Measurements from ENCODE around the gene PRKCE.
A peak's percentile ranks its signal among the peaks of the same experiment; 100 is the strongest.
"Not testable (repeated sequence)": the region's sequence is repeated elsewhere in the genome, so short reads cannot be mapped to it uniquely, and the experiment has no call there.

PRKCE gene

GRCh38 chr2:46207591-46207990 is 556.1 kb downstream of the PRKCE start:
- Histone ChIP-seq H3K9me3 (ENCODE audit: control insufficient read depth, insufficient read depth, low read length) (peaks cover 5% of the 10 kb centered on the region), H3K9ac (ENCODE audit: low read depth, low read length) (no peak overlapping the region), H3K4me1 (ENCODE audit: insufficient read depth, low read length) (peaks cover 4% of the 10 kb centered on the region), H3K36me3 (ENCODE audit: insufficient read depth, low read length) (no peaks in the 10 kb centered on the region)

- Histone ChIP-seq H3K9me3 (ENCODE audit: control insufficient read depth, insufficient read depth, low read length) (peaks cover 5% of the 10 kb centered on the region), H3K9ac (ENCODE audit: low read depth, low read length) (no peak overlapping the region), H3K4me1 (ENCODE audit: insufficient read depth, low read length) (peaks cover 4% of the 10 kb centered on the region), H3K36me3 (ENCODE audit: insufficient read depth, low read length) (no peaks in the 10 kb centered on the region)
Observed at GRCh38 chr2:46208766-46209165, 557.3 kb downstream of the PRKCE start.

GRCh38 chr2:46210063-46210462 is 558.6 kb downstream of the PRKCE start:
- Histone ChIP-seq H3K9me3 (ENCODE audit: control insufficient read depth, insufficient read depth, low read length) (peaks cover 5% of the 10 kb centered on the region), H3K4me1 (ENCODE audit: insufficient read depth, low read length) (peaks cover 4% of the 10 kb centered on the region), H3K36me3 (ENCODE audit: insufficient read depth, low read length) (no peaks in the 10 kb centered on the region), H3K9ac (ENCODE audit: low read depth, low read length) (no peak overlapping the region)

GRCh38 chr2:46211461-46211860 is 560.0 kb downstream of the PRKCE start:
- Histone ChIP-seq H3K9me3 (ENCODE audit: control insufficient read depth, insufficient read depth, low read length) (peaks cover 5% of the 10 kb centered on the region), H3K9ac (ENCODE audit: low read depth, low read length) (no peak overlapping the region), H3K4me1 (ENCODE audit: insufficient read depth, low read length) (no peaks in the 10 kb centered on the region), H3K36me3 (ENCODE audit: insufficient read depth, low read length) (no peaks in the 10 kb centered on the region)

GRCh38 chr2:46213906-46214305 is 562.4 kb downstream of the PRKCE start:
- Histone ChIP-seq H3K9ac (ENCODE audit: low read depth, low read length) (no peak overlapping the region), H3K4me1 (ENCODE audit: insufficient read depth, low read length) (no peaks in the 10 kb centered on the region), H3K9me3 (ENCODE audit: control insufficient read depth, insufficient read depth, low read length) (no peaks in the 10 kb centered on the region; the same call in 1 of the 2 replicates), H3K36me3 (ENCODE audit: insufficient read depth, low read length) (no peaks in the 10 kb centered on the region)

- no peaks in the 10 kb centered on the region; the same call in 1 of the 2 replicates for H3K9me3 ChIP-seq (ENCODE audit: control insufficient read depth, insufficient read depth, low read length)
- H3K9ac ChIP-seq (ENCODE audit: low read depth, low read length) = no peak overlapping the region
- no peaks in the 10 kb centered on the region for H3K4me1 ChIP-seq (ENCODE audit: insufficient read depth, low read length)
- no peaks in the 10 kb centered on the region for H3K36me3 ChIP-seq (ENCODE audit: insufficient read depth, low read length)
Observed at GRCh38 chr2:46216213-46216612, 564.7 kb downstream of the PRKCE start.

GRCh38 chr2:46223514-46223913 is 572.0 kb downstream of the PRKCE start:
- not testable (repeated sequence) for H3K9me3 ChIP-seq (ENCODE audit: control insufficient read depth, insufficient read depth, low read length); H3K4me1 ChIP-seq (ENCODE audit: insufficient read depth, low read length)

GRCh38 chr2:46225150-46225625 is 573.7 kb downstream of the PRKCE start:
- H3K9ac ChIP-seq (ENCODE audit: low read depth, low read length) = no peak overlapping the region
- H3K9me3 ChIP-seq (ENCODE audit: control insufficient read depth, insufficient read depth, low read length) = no peaks in the 10 kb centered on the region
- H3K36me3 ChIP-seq (ENCODE audit: insufficient read depth, low read length) = no peaks in the 10 kb centered on the region
- peaks cover 13% of the 10 kb centered on the region for H3K4me1 ChIP-seq (ENCODE audit: insufficient read depth, low read length)

More at GRCh38 chr2:46223514-46223913, 572.0 kb downstream of the PRKCE start:
- H3K36me3 ChIP-seq (ENCODE audit: insufficient read depth, low read length); H3K9ac ChIP-seq (ENCODE audit: low read depth, low read length): not testable (repeated sequence)

- Histone ChIP-seq H3K9ac (ENCODE audit: low read depth, low read length) (no peak overlapping the region), H3K36me3 (ENCODE audit: insufficient read depth, low read length) (no peaks in the 10 kb centered on the region), H3K9me3 (ENCODE audit: control insufficient read depth, insufficient read depth, low read length) (no peaks in the 10 kb centered on the region), H3K4me1 (ENCODE audit: insufficient read depth, low read length) (peaks cover 18% of the 10 kb centered on the region)
Observed at GRCh38 chr2:46225730-46226129, 574.3 kb downstream of the PRKCE start.

GRCh38 chr2:46226620-46227019 is 575.1 kb downstream of the PRKCE start:
- Histone ChIP-seq H3K9ac (ENCODE audit: low read depth, low read length) (no peak overlapping the region), H3K4me1 (ENCODE audit: insufficient read depth, low read length) (peaks cover 22% of the 10 kb centered on the region), H3K9me3 (ENCODE audit: control insufficient read depth, insufficient read depth, low read length) (no peaks in the 10 kb centered on the region), H3K36me3 (ENCODE audit: insufficient read depth, low read length) (no peaks in the 10 kb centered on the region)

GRCh38 chr2:46227022-46227421 is 575.5 kb downstream of the PRKCE start:
- no peak overlapping the region for H3K9ac ChIP-seq (ENCODE audit: low read depth, low read length)
- H3K9me3 ChIP-seq (ENCODE audit: control insufficient read depth, insufficient read depth, low read length) = no peaks in the 10 kb centered on the region
- no peaks in the 10 kb centered on the region for H3K36me3 ChIP-seq (ENCODE audit: insufficient read depth, low read length)
- H3K4me1 ChIP-seq (ENCODE audit: insufficient read depth, low read length) = peaks cover 22% of the 10 kb centered on the region

GRCh38 chr2:46227674-46228289 is 576.3 kb downstream of the PRKCE start:
- Histone ChIP-seq H3K36me3 (ENCODE audit: insufficient read depth, low read length) (no peaks in the 10 kb centered on the region), H3K9ac (ENCODE audit: low read depth, low read length) (no peak overlapping the region), H3K9me3 (ENCODE audit: control insufficient read depth, insufficient read depth, low read length) (no peaks in the 10 kb centered on the region), H3K4me1 (ENCODE audit: insufficient read depth, low read length) (peaks cover 22% of the 10 kb centered on the region)

GRCh38 chr2:46229134-46230063 is 577.9 kb downstream of the PRKCE start:
- no peaks in the 10 kb centered on the region for H3K36me3 ChIP-seq (ENCODE audit: insufficient read depth, low read length)
- H3K4me1 ChIP-seq (ENCODE audit: insufficient read depth, low read length) = peaks cover 22% of the 10 kb centered on the region
- H3K9me3 ChIP-seq (ENCODE audit: control insufficient read depth, insufficient read depth, low read length) = no peaks in the 10 kb centered on the region
- H3K9ac ChIP-seq (ENCODE audit: low read depth, low read length) = peak overlapping the region; percentile 12; the same call in 1 of the 2 replicates

- Histone ChIP-seq H3K9ac (ENCODE audit: low read depth, low read length) (no peak overlapping the region), H3K36me3 (ENCODE audit: insufficient read depth, low read length) (no peaks in the 10 kb centered on the region), H3K9me3 (ENCODE audit: control insufficient read depth, insufficient read depth, low read length) (no peaks in the 10 kb centered on the region), H3K4me1 (ENCODE audit: insufficient read depth, low read length) (peaks cover 22% of the 10 kb centered on the region)
Observed at GRCh38 chr2:46230115-46230571, 578.7 kb downstream of the PRKCE start.

Data from ES-I3 (cell line).